Neural cell (in vitro differentiated cells): ENCODE results near the gene DTD1.

Experiments
- EP300 ChIP-seq: fragments of 450-650 bp; conservative IDR thresholded peaks from 2 replicates; pipeline ENCODE4 v1.6.1; 2014; ENCODE audit warnings: antibody characterized with exemption, mild to moderate bottlenecking, moderate library complexity; ENCODE audit not compliant: poor library complexity, severe bottlenecking
- MXI1 ChIP-seq: fragments of 450-650 bp; conservative IDR thresholded peaks from 2 replicates; pipeline ENCODE4 v1.6.1; 2014; ENCODE audit warnings: antibody characterized with exemption, mild to moderate bottlenecking; ENCODE audit not compliant: poor library complexity, severe bottlenecking
- REST ChIP-seq: IDR thresholded peaks from 2 replicates; pipeline ENCODE4 v1.6.1; 2012; ENCODE audit warnings: borderline replicate concordance
- TF ChIP-seq, protein P1 (sequence below): fragments of 450-650 bp; IDR thresholded peaks from 2 replicates; pipeline ENCODE4 v1.5.1; 2014; ENCODE audit warnings: antibody characterized with exemption, mild to moderate bottlenecking, moderate library complexity; ENCODE audit not compliant: poor library complexity, severe bottlenecking

DNA sequence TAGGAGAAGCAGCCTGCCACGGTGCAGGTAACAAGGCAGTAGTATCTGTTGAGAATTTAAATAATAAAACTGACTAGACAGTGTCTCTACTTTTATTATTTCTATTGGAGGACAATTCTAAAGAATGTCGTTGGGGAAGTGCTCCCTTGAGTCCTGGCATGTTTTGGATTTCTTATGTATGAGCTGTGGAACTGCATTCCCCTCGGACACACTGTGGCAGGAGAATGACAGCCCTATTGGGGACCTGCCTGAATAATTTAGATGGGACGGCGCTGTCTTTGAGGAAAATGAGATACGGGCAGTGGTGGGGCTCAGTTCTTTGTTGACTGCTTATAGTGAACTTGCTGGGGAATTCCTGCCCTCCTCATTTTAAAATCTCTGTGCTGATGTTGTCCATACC, 223.3 kb downstream of the DTD1 start:
- TF ChIP-seq, protein P1, sequence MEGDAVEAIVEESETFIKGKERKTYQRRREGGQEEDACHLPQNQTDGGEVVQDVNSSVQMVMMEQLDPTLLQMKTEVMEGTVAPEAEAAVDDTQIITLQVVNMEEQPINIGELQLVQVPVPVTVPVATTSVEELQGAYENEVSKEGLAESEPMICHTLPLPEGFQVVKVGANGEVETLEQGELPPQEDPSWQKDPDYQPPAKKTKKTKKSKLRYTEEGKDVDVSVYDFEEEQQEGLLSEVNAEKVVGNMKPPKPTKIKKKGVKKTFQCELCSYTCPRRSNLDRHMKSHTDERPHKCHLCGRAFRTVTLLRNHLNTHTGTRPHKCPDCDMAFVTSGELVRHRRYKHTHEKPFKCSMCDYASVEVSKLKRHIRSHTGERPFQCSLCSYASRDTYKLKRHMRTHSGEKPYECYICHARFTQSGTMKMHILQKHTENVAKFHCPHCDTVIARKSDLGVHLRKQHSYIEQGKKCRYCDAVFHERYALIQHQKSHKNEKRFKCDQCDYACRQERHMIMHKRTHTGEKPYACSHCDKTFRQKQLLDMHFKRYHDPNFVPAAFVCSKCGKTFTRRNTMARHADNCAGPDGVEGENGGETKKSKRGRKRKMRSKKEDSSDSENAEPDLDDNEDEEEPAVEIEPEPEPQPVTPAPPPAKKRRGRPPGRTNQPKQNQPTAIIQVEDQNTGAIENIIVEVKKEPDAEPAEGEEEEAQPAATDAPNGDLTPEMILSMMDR: no peak
- no peak for TF ChIP-seq MXI1
- no peak for TF ChIP-seq EP300
- no peak for TF ChIP-seq REST
